GM21786 (cell line): ENCODE data around the gene ZNF469.

Experiments used
- ATAC-seq: cut with Tn5 transposase; IDR thresholded peaks from one replicate; pipeline ENCODE4 v1.9.1; 2021; ENCODE audit not compliant: unreplicated experiment

Gene ZNF469

GRCh38 chr16:88376835-88377726 lies 5.7 kb upstream of the ZNF469 start:
- ATAC-seq = no peak

DNA sequence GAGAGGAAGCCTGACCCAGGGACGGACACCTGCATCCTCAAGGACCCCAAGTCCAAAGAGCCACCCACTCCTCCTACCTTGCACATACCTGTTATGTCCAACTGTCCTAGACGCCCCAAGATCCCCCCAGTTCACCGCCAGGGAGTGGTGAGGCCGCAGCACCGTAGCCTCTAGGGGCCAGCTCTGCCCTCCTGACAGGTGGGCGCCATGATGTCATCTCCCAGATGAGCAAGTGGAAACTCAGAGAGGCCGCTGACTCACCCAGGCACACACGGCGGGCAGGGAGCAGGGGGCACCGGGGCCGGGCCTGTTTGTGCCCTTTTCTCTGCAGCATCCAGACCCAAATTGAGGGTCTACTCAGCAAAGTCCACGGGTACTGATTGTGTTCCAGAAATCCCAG lies 4.8 kb upstream of the ZNF469 start:
- no peak for ATAC-seq

- ATAC-seq = no peak
Measured at GRCh38 chr16:88378401-88378800, 4.4 kb upstream of the ZNF469 start.

- no peak for ATAC-seq
Measured at GRCh38 chr16:88378836-88379693, 3.7 kb upstream of the ZNF469 start.

GRCh38 chr16:88379694-88380040 lies 3.1 kb upstream of the ZNF469 start:
- ATAC-seq = no peak

DNA sequence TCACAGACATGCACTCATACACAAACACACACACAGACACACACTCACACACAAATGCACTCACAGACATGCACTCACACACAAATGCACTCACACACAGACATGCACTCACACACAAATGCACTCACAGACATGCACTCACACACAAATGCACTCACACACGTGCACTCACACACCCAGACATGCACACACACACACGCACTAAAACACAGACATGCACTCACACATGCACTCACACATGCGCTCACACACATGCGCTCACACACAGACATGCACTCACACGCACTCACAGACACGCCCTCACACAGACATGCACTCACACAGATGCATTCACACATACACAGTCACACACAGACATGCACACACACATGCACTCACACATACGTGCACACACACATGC lies 2.7 kb upstream of the ZNF469 start:
- no peak for ATAC-seq

DNA sequence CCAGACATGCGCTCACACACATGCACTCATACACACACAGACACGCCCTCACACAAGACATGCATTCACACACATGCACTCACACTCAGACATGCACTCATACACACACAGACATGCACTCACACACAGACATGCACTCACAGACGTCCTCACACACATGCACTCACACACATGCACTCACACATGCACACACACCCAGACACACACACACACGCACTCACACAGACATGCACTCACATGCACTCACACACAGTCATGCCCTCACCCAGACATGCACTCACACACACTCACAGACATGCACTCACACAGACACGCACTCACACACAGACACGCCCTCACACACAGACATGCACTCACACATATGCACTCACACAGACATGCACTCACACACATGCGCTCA lies 2.1 kb upstream of the ZNF469 start:
- no peak for ATAC-seq

GRCh38 chr16:88381820-88382451 lies 823 bp upstream of the ZNF469 start:
- ATAC-seq = no peak

GRCh38 chr16:88383401-88384221 lies 852 bp downstream of the ZNF469 start:
- ATAC-seq = no peak

DNA sequence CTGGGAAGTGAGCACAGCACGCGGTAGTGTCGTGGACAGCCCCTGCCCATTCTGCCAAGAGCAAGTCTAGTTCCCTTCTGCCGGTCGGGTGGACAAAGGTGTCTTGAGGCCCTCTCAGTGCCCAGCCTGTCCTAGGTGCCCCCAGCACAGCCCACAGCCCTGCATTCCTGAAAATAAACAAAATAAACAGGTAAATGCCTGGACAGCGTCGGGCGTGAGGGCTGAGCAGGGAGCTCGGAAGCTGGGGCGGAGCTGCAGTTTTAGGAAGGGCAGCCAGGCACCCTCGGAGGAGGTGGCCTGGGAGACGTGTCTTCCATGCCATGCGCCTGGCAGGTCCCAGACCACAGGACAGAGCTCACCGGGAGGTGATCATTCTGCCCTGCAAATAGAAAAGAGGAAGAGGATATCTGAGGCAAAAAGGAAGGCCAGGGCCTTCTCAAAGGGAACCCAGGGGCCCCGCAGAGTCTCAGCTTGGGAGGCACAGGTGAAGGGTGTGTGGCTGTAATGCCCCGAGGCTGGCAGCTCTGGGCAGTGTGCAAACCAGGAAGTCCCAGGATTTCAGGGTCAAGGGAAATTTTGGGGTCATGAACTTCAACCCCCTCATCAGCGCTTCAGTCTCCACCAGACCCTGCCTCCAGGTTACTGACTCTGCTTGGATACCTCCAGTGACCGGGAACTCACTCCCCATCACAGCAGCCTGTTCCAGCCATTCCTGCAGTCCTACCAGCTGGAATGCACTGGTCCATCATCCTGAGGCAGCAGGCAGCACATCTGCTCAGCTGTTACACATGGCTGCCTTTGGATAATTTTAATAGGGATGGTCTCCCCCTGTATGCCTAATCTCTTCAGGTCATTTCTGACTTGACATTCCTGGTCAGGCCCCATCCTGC lies 1.7 kb downstream of the ZNF469 start:
- no peak for ATAC-seq

DNA sequence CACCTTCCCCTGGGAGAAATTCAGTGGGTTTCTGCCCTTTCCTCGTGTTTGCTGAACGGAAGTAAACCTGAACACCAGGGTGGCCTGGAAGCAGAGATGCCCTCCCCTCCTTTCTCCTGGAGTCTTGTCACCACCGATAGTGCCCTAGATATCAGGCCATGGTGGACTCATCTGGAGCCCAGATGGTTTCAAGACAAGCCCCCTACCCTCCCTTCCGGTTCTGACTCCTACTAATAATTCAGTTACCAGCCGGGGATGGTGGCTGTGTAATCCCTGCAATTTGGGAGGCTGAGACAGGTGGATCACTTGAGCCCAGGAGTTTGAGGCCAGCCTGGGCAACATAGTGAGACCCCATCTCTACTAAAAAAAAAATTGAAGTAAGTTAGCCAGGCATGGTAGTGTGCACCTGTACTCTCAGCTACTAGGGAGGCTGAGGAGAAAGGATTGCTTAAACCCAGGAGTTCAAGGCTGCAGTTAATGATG lies 2.4 kb downstream of the ZNF469 start:
- ATAC-seq = no peak

DNA sequence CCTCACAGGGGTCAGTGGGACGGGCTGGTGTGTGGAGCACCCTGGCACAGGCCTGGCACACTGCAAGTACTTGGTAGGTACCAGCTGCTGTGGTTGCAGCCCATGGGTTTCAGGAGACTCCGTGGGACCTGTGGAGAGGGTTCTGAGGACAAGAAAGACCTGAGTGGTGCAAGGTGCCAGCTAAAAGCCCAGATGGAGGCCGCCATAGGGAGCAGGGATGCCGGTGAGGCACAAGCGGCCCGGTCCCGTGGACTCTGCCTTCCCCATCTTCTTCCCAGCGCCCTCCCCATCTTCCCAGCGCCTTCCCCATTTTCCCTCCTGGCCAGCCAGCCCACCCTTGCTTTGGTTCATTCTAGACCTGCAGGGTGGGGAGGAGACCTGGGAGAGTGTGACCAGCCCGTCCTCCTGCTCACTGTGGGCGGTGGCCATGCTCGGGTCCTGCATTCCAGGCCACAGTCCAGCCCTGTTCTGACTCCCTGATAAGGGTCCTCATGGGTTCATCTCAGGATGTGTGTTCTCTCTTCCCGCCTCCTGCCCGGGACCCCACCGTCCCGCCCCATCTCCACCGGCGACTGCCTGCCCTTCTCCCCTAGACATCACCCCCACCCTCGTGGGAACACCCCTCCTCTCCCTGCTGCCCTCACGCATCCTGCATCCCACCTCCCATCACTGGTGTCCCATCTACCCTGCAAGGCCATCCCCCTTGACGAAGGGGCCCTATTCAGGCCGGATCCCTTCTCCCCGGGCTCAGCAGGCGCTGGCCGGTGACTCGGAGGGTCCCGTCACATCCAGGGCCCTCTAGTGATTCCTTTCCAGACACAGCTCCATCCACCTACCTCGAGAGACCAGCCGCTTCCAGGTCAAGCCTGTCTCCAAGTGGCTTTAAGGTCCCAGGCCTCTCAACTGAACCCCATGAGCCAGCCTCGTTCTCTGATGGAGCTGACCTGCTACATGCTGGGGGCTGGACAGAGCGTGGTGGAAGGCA lies 3.4 kb downstream of the ZNF469 start:
- ATAC-seq = no peak

DNA sequence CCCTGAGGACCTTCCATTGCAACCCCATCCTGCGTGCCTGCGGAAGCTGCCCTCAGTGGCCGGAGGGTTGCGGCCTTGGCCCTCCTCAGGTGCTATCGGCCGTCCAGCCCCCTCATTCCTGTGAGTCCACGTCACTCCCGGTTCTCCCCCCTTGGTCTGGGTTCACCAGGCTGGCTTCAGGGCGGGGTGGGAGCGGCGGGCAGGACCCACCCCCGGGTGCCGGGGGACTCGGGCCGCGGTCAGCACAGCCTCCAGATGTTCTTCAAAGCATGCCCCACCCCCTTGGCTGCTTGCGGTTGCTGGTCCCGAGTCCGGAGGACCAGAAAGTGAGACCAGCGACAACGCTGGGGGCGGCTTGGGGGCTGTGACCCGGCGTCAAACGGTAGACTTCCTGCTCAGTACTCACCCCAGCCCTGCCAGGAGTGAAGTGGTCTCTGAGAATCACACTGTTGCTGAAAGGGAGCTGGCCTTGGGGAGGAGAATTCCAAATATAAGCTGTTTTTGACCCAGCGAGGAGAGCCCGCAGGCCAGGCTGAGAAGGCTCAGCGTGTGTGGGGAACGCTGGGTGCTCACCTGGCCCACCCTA lies 4.5 kb downstream of the ZNF469 start:
- no peak for ATAC-seq

DNA sequence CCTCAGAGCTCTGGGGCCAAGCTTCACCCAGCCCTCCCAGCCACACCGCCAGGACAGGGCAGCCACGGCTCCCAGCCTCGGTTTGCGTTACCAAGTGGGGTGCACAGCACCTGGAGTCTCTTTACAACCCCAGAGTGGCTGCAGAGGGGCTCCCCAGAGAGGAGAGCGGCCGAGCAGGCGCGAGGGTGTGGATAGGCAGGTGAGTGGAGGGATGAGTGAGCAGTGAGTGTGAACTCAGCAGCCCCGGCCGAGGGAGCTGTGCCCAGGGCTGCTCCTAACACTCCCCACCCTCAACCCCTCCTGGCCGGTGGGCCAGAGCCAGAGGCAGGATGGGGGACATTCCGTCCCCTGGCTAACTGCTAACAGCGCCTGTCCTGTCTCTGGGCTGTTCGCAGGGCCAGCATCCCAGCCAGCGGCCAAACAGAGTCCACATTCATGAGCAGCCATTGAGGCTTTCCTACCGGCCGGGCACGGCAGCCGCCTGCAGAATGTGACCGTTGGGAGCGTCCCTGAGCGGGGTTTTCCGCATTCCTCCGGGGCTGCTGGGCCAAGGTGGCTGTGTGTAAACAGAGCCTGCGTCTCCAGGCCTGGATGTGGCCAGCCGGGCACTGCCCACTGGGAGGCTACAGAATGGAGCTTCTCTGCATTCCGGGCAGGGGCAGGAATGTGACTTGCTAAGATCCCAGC lies 5.3 kb downstream of the ZNF469 start:
- ATAC-seq = no peak

DNA sequence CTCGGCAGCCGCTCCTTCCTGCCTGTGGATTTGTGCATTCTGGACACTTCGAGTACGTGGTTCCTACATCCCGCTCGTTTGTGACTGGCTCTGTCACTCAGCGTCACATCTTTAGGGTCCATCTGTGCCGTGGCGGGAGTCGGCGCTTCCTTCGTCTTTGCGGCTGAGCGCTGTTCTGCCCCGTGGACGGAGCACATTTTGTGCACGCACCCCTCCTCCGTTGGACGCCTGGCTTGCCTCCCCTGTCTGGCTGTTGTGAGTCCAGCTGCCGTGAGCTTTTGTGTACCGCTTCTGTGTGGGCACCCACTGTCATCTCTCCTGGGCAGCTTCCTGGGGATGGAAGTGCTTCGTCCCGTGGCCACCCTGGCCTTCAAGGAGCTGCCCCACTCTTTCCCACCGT lies 6.4 kb downstream of the ZNF469 start:
- ATAC-seq = no peak

DNA sequence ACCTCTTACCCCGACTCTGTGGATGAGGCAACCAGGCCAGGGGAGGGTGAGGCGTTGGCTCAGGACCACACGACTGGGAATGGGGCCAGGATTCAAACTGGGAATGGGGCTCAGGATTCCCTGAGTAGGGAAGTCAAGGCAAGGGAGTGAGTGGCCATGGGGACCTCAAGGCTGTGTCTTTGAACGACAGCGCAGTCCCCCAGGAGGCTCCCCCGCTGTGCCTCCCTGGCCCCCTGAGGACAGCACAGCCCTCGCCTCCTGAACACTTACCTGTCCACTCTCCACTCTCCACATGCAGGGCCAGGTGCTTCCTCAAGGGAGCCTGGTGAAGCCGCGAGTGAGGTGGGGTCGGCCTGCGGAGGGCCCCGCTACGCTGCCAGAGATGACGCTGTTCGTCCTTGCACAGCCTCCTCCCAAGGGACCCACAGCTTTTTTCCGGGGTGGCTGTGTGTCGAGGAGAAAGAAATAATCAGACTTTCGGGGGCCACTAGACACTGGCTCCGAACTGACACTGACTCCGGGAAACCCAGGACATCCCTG lies 6.9 kb downstream of the ZNF469 start:
- ATAC-seq = no peak

- no peak for ATAC-seq
Measured at GRCh38 chr16:88390265-88390664, 7.5 kb downstream of the ZNF469 start.
